B cell (primary cell): ENCODE measurements around the gene MLIP. TPM values are rescaled to one million over a fixed set of nuclear protein-coding genes. Genes with fewer than 3 reads are reported as not detected.

Source experiments
- ATAC-seq: fragments of 200-7000 bp; cut with Tn5 transposase; one replicate; pipeline ENCODE4 v1.10.0; 2021; ENCODE audit warnings: low read depth, mild to moderate bottlenecking, moderate number of reproducible peaks, moderate library complexity
- CTCF ChIA-PET: fragments of 350-600 bp; sonication (Branson Sonifier 250); formaldehyde crosslinking; loops from one replicate; lab custom pipeline; 2021; ENCODE audit warnings: antibody characterized with exemption, inconsistent platforms; lab: Charles Lee
- POLR2A ChIA-PET: fragments of 350-600 bp; sonication (Branson Sonifier 250); formaldehyde crosslinking; loops from one replicate; lab custom pipeline; 2021; ENCODE audit warnings: antibody characterized with exemption; lab: Charles Lee
- DNase-seq: peaks from one replicate; pipeline ENCODE4 v3.0.0; 2013
- H2AFZ ChIP-seq: 2 replicates; pipeline ENCODE4 v1.6.1; 2012; ENCODE audit warnings: mild to moderate bottlenecking, low read depth, low read length; ENCODE audit not compliant: insufficient read depth, poor library complexity, severe bottlenecking
- H3K27ac ChIP-seq, 2 donors: 1 replicate in 1 of 2; 2 replicates in 1 of 2; pipeline ENCODE4 v1.5.1; 2012 to 2013; ENCODE audit warnings: low read length in 2 of 2, mild to moderate bottlenecking in 2 of 2, moderate library complexity in 1 of 2
- H3K27me3 ChIP-seq, 4 experiments: fragments of 200-600 bp in 1 of 4; sonication (generic) in 1 of 4; replicated peaks in 1 of 4; 1 replicate in 2 of 4; 2 replicates in 2 of 4; pipeline versions ENCODE4 v1.6.1 to v1.7.0; 2013 to 2016; ENCODE audit warnings: low read length in 3 of 4, mild to moderate bottlenecking in 2 of 4, mixed read lengths in 1 of 4, moderate library complexity in 1 of 4; ENCODE audit not compliant: insufficient read depth in 4 of 4, control insufficient read depth in 3 of 4; ENCODE audit errors: control extremely low read depth in 1 of 4
- H3K36me3 ChIP-seq, 2 experiments: replicated peaks in 1 of 2; 1 replicate in 1 of 2; 2 replicates in 1 of 2; pipeline versions ENCODE4 v1.6.1 to v1.7.1; 2013; ENCODE audit warnings: low read length in 1 of 2; ENCODE audit not compliant: insufficient read depth in 2 of 2, control insufficient read depth in 1 of 2; ENCODE audit errors: control extremely low read depth in 1 of 2, extremely low read depth in 1 of 2
- H3K4me1 ChIP-seq, 2 donors: fragments of 200-600 bp in 1 of 2; sonication (generic) in 1 of 2; 1 replicate in 1 of 2; 2 replicates in 1 of 2; pipeline versions ENCODE4 v1.5.1 to v1.6.1; 2013 to 2017; ENCODE audit warnings: low read length in 2 of 2; ENCODE audit not compliant: control insufficient read depth in 2 of 2, insufficient read depth in 2 of 2
- H3K4me2 ChIP-seq: replicated peaks from 2 replicates; pipeline ENCODE3; 2012; ENCODE audit warnings: mild to moderate bottlenecking, low read depth, low read length; ENCODE audit not compliant: poor library complexity, severe bottlenecking
- H3K4me3 ChIP-seq, 5 experiments: fragments of 200-600 bp in 1 of 5; sonication (generic) in 1 of 5; 1 replicate in 3 of 5; 2 replicates in 2 of 5; pipeline versions ENCODE4 v1.5.1 to v1.7.0; 2011 to 2016; ENCODE audit warnings: low read length in 4 of 5, mild to moderate bottlenecking in 4 of 5, low read depth in 2 of 5, control low read depth in 1 of 5, moderate library complexity in 1 of 5; ENCODE audit not compliant: insufficient read depth in 1 of 5; ENCODE audit errors: control extremely low read depth in 1 of 5, extremely low read depth in 1 of 5
- H3K79me2 ChIP-seq: fragments of 200-600 bp; sonication (generic); one replicate; pipeline ENCODE4 v1.6.0; 2016; ENCODE audit warnings: low read length; ENCODE audit not compliant: control insufficient read depth, insufficient read depth
- H3K9ac ChIP-seq: fragments of 200-600 bp; sonication (generic); 2 replicates; pipeline ENCODE4 v1.6.1; 2017; ENCODE audit warnings: mild to moderate bottlenecking, low read length, moderate library complexity
- H3K9me3 ChIP-seq, 3 donors: one replicate each; pipeline versions ENCODE4 v1.6.1 to v1.7.1; 2013; ENCODE audit warnings: low read length in 2 of 3; ENCODE audit not compliant: control insufficient read depth in 2 of 3, insufficient read depth in 1 of 3; ENCODE audit errors: control extremely low read depth in 1 of 3
- H4K20me1 ChIP-seq: 2 replicates; pipeline ENCODE4 v1.6.0; 2012; ENCODE audit warnings: mild to moderate bottlenecking, low read length; ENCODE audit not compliant: insufficient read depth, control insufficient read depth, poor library complexity, severe bottlenecking
- H3K27ac Mint-ChIP-seq: one replicate; pipeline ENCODE4 v1.8.0; 2021; ENCODE audit warnings: mixed read lengths
- H3K27me3 Mint-ChIP-seq: one replicate; pipeline ENCODE4 v1.8.0; 2021; ENCODE audit warnings: mixed read lengths
- H3K4me1 Mint-ChIP-seq: one replicate; pipeline ENCODE4 v1.8.0; 2021; ENCODE audit warnings: mixed read lengths
- H3K4me3 Mint-ChIP-seq: one replicate; pipeline ENCODE4 v1.8.0; 2021; ENCODE audit warnings: mixed read lengths
- H3K9me3 Mint-ChIP-seq: one replicate; pipeline ENCODE4 v1.8.0; 2022; ENCODE audit warnings: mixed read lengths; ENCODE audit not compliant: insufficient read depth
- CTCF ChIP-seq: fragments of 200-600 bp; IDR thresholded peaks from one replicate; pipeline ENCODE4 v1.8.0; 2022; ENCODE audit warnings: antibody characterized with exemption, mild to moderate bottlenecking
- EZH2 ChIP-seq: IDR thresholded peaks from 2 replicates; pipeline ENCODE4 v1.6.1; 2012; ENCODE audit warnings: borderline replicate concordance, low read depth, mild to moderate bottlenecking, moderate library complexity, low read length; ENCODE audit not compliant: insufficient read depth, poor library complexity, severe bottlenecking
- WGBS: methylation state at CpG from one replicate; pipeline ENCODE4 v1.1.5; 2013; ENCODE audit warnings: missing lambda C conversion rate; ENCODE audit not compliant: insufficient coverage; 5-methylcytosine and 5-hydroxymethylcytosine counted together
- intact Hi-C: fragments of 100-400 bp; cut with micrococcal nuclease; formaldehyde crosslinking; loops from one replicate; pipeline ENCODE4 v1.10.0; 2022
- polyA plus RNA-seq: library from polyadenylated mRNA; depleted of rRNA; stranded (reverse); fragments of >200 nt; gene quantifications from 2 replicates; pipeline ENCODE4 v1.2.3, GENCODE V29; 2012
- total RNA-seq, 2 donors: library from RNA; stranded (reverse); fragments of 120-200 nt in 1 of 2; gene quantifications; 1 replicate in 1 of 2; 2 replicates in 1 of 2; pipeline versions ENCODE4 v1.2.3 to v1.2.4, GENCODE V29; 2013 to 2022

Gene MLIP
- total and polyA plus RNA-seq, 2 donors (not counting 1 experiment from before 2014, with no cell fraction given), result not detected

DNA sequence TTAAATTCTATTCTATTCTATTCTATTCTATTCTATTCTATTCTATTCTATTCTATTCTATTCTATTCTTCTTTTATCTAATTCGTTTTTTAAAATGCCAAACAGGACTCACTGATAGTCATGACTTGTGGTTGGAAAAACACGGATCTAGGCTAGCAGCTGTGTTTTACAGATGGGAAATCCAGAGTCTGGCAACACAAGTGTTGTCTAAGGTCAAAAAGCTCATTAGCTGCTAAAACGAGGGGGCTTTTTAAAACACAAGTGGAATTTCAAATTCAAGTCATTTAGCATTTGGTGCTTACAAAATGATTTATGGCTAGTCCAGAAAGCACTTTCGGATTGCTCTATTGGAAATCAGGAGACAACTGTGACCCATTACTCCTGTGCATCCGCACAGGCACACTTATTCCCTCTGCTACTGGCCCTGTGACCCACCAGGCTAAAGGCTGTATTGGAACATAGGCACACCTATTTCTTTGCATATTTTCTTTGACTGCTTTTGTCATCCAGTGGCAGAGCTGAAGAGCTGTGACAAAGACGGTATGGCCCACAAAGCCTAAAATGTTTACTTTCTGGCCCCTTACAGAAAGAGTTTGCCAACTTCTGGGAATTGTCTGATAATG, 17.8 kb upstream of the MLIP start:
- H3K27ac Mint-ChIP-seq, result no peak overlapping the region
- H3K4me3 ChIP-seq, result no peak overlapping the region
- no peak overlapping the region for H2AFZ ChIP-seq
- no peaks in the 10 kb centered on the region for H3K79me2 ChIP-seq
- H4K20me1 ChIP-seq, result no peaks in the 10 kb centered on the region
- peaks cover 3% of the 10 kb centered on the region for H3K9me3 Mint-ChIP-seq
- no peak for DNase-seq
- no peaks in the 10 kb centered on the region for H3K27me3 ChIP-seq
- no peak for ATAC-seq
- ChIA-PET CTCF (no interaction called here), POLR2A (no interaction called here)
- H3K4me1 ChIP-seq, result no peaks in the 10 kb centered on the region
- 85% methylated on average over 4 of the region's 6 CpGs for WGBS
- peaks cover 4% of the 10 kb centered on the region for H3K27me3 Mint-ChIP-seq
- TF ChIP-seq CTCF, result no peak
- TF ChIP-seq EZH2, result no peak
- H3K36me3 ChIP-seq, result no peaks in the 10 kb centered on the region
- H3K9me3 ChIP-seq, result no peaks in the 10 kb centered on the region
- no peak overlapping the region for H3K4me2 ChIP-seq
- H3K4me3 Mint-ChIP-seq, result no peak overlapping the region
- no peak overlapping the region for H3K9ac ChIP-seq
- no peaks in the 10 kb centered on the region for H3K4me1 Mint-ChIP-seq
- intact Hi-C loops, result no loop called here
- H3K27ac ChIP-seq, result no peak overlapping the region

GRCh38 chr6:54094293-54094692, 16.9 kb upstream of the MLIP start:
- ChIA-PET POLR2A (no interaction called here), CTCF (no interaction called here)

More at GRCh38 chr6:54094293-54094692, 16.9 kb upstream of the MLIP start:
- Histone ChIP-seq H3K4me1 (no peaks in the 10 kb centered on the region), H3K79me2 (no peaks in the 10 kb centered on the region), H3K27ac (no peak overlapping the region), H3K27me3 (no peaks in the 10 kb centered on the region), H3K9ac (no peak overlapping the region), H3K4me2 (no peak overlapping the region), H3K9me3 (no peaks in the 10 kb centered on the region), H2AFZ (no peak overlapping the region), H3K36me3 (no peaks in the 10 kb centered on the region), H4K20me1 (no peaks in the 10 kb centered on the region), H3K4me3 (no peak overlapping the region)
- Mint-ChIP-seq H3K27ac (no peak overlapping the region), H3K4me1 (no peaks in the 10 kb centered on the region), H3K27me3 (peaks cover 4% of the 10 kb centered on the region), H3K4me3 (no peak overlapping the region), H3K9me3 (peaks cover 3% of the 10 kb centered on the region)
- intact Hi-C loops, result no loop called here
- TF ChIP-seq CTCF (no peak), EZH2 (no peak)
- no peak for DNase-seq
- ATAC-seq, result no peak
